ENCODE results near the gene GOLGA6L2. TPM values are rescaled to one million over a fixed set of nuclear protein-coding genes. Genes with fewer than 3 reads are reported as not detected.
"Not testable (repeated sequence)": the region's sequence is repeated elsewhere in the genome, so short reads cannot be mapped to it uniquely, and the experiment has no call there.

Gene GOLGA6L2
- total RNA-seq, 4 donors from 2014 or later = not detected

- intact Hi-C loops (cut with DNase I; ENCODE audit: low total_unique reads) = no loop called here
Observed at GRCh38 chr15:23439513-23439912, 7.5 kb downstream of the GOLGA6L2 start.

GRCh38 chr15:23438816-23439466, 8.1 kb downstream of the GOLGA6L2 start:
- Histone ChIP-seq H3K4me3 (no peak overlapping the region), H3K36me3 (no peaks in the 10 kb centered on the region), H3K4me1 (no peaks in the 10 kb centered on the region), H3K27me3 (no peaks in the 10 kb centered on the region), H3K9me3 (no peaks in the 10 kb centered on the region), H3K27ac (no peak overlapping the region)
- ATAC-seq = no peak
- intact Hi-C loops (cut with DNase I; ENCODE audit: low total_unique reads) (no loop called here), in situ Hi-C loops (cut with MboI; ENCODE audit: low sequenced_read_pairs in 4 of 4) (no loop called here)
- no peak for DNase-seq
- no peak for TF ChIP-seq POLR2A (IDR thresholded peaks at IDR 0.05)
- TF ChIP-seq CTCF (IDR thresholded peaks at IDR 0.05 in 4 of 5, conservative IDR thresholded peaks at IDR 0.05 in 1 of 5) = no peak

More at GRCh38 chr15:23439513-23439912, 7.5 kb downstream of the GOLGA6L2 start:
- Histone ChIP-seq H3K27me3 (no peaks in the 10 kb centered on the region), H3K4me3 (no peak overlapping the region), H3K36me3 (no peaks in the 10 kb centered on the region), H3K9me3 (no peaks in the 10 kb centered on the region), H3K27ac (no peak overlapping the region), H3K4me1 (no peaks in the 10 kb centered on the region)
- ATAC-seq (no peak), DNase-seq (no peak)
- in situ Hi-C loops (cut with MboI; ENCODE audit: low sequenced_read_pairs in 4 of 4) = no loop called here
- no peak for TF ChIP-seq POLR2A (IDR thresholded peaks at IDR 0.05)

- no peak for ATAC-seq
- TF ChIP-seq CTCF (IDR thresholded peaks at IDR 0.05 in 4 of 5, conservative IDR thresholded peaks at IDR 0.05 in 1 of 5) (no peak), POLR2A (IDR thresholded peaks at IDR 0.05) (no peak)
- Histone ChIP-seq H3K27me3 (no peaks in the 10 kb centered on the region), H3K4me1 (no peaks in the 10 kb centered on the region), H3K27ac (no peak overlapping the region), H3K36me3 (no peaks in the 10 kb centered on the region), H3K9me3 (no peaks in the 10 kb centered on the region), H3K4me3 (no peak overlapping the region)
- intact Hi-C loops (cut with DNase I; ENCODE audit: low total_unique reads) (no loop called here), in situ Hi-C loops (cut with MboI; ENCODE audit: low sequenced_read_pairs in 4 of 4) (no loop called here)
- no peak for DNase-seq
Observed at GRCh38 chr15:23437673-23438072, 9.4 kb downstream of the GOLGA6L2 start.

GRCh38 chr15:23437146-23437545, 9.9 kb downstream of the GOLGA6L2 start:
- no peak overlapping the region for H3K27ac ChIP-seq
- H3K4me3 ChIP-seq = no peak overlapping the region
- H3K27me3 ChIP-seq = no peaks in the 10 kb centered on the region
- DNase-seq (no peak), ATAC-seq (no peak)
- H3K9me3 ChIP-seq = no peaks in the 10 kb centered on the region
- H3K36me3 ChIP-seq = no peaks in the 10 kb centered on the region
- H3K4me1 ChIP-seq = no peaks in the 10 kb centered on the region
- intact Hi-C loops (cut with DNase I; ENCODE audit: low total_unique reads) = no loop called here
- in situ Hi-C loops (cut with MboI; ENCODE audit: low sequenced_read_pairs in 4 of 4) = no loop called here
- TF ChIP-seq CTCF (IDR thresholded peaks at IDR 0.05 in 4 of 5, conservative IDR thresholded peaks at IDR 0.05 in 1 of 5) = no peak
- TF ChIP-seq POLR2A (IDR thresholded peaks at IDR 0.05) = no peak

GRCh38 chr15:23436421-23436820, 10.6 kb downstream of the GOLGA6L2 start:
- Histone ChIP-seq H3K4me1 (no peaks in the 10 kb centered on the region), H3K27ac (no peak overlapping the region), H3K27me3 (no peaks in the 10 kb centered on the region), H3K36me3 (no peaks in the 10 kb centered on the region), H3K4me3 (no peak overlapping the region), H3K9me3 (no peaks in the 10 kb centered on the region)
- ATAC-seq (no peak), DNase-seq (no peak)
- in situ Hi-C loops (cut with MboI; ENCODE audit: low sequenced_read_pairs in 4 of 4) = no loop called here
- intact Hi-C loops (cut with DNase I; ENCODE audit: low total_unique reads) = no loop called here
- TF ChIP-seq POLR2A (IDR thresholded peaks at IDR 0.05) (no peak), CTCF (IDR thresholded peaks at IDR 0.05 in 4 of 5, conservative IDR thresholded peaks at IDR 0.05 in 1 of 5) (no peak)

GRCh38 chr15:23434699-23435098, 12.3 kb downstream of the GOLGA6L2 start:
- H3K4me3 ChIP-seq; H3K4me1 ChIP-seq; H3K27me3 ChIP-seq; intact Hi-C loops (cut with DNase I; ENCODE audit: low total_unique reads); H3K36me3 ChIP-seq; ATAC-seq; DNase-seq; H3K27ac ChIP-seq; in situ Hi-C loops (cut with MboI; ENCODE audit: low sequenced_read_pairs in 4 of 4); H3K9me3 ChIP-seq: not testable (repeated sequence)

- DNase-seq; ATAC-seq; in situ Hi-C loops (cut with MboI; ENCODE audit: low sequenced_read_pairs in 4 of 4); H3K36me3 ChIP-seq; intact Hi-C loops (cut with DNase I; ENCODE audit: low total_unique reads); H3K4me3 ChIP-seq; H3K9me3 ChIP-seq; H3K27ac ChIP-seq; H3K4me1 ChIP-seq; H3K27me3 ChIP-seq: not testable (repeated sequence)
Observed at GRCh38 chr15:23425327-23425726, 21.7 kb downstream of the GOLGA6L2 start.
